GM23338 (cell line): ENCODE measurements around the gene CDC42BPA. TPM values are rescaled to one million over a fixed set of nuclear protein-coding genes. Genes with fewer than 3 reads are reported as not detected.

Experiments used
- ATAC-seq: fragments of 200-7000 bp; cut with Tn5 transposase; 3 replicates; pipeline ENCODE4 v1.9.1; 2020
- DNase-seq: peaks from one replicate; pipeline ENCODE4 v3.0.0-alpha.2; 2015; ENCODE audit warnings: low spot score
- H2AFZ ChIP-seq: fragments of 200-600 bp; sonication (generic); 2 replicates; pipeline ENCODE4 v1.8.0; 2016; ENCODE audit warnings: antibody characterized with exemption, mild to moderate bottlenecking, moderate library complexity
- H3F3A ChIP-seq: fragments of 200-600 bp; sonication (generic); replicated peaks from 2 replicates; pipeline ENCODE4 v1.8.0; 2017; ENCODE audit warnings: antibody characterized with exemption, mixed run types, low read depth
- H3K27ac ChIP-seq: fragments of 200-600 bp; sonication (generic); 2 replicates; pipeline ENCODE4 v1.6.1; 2016; ENCODE audit warnings: low read depth
- H3K27me3 ChIP-seq: fragments of 200-600 bp; sonication (generic); 2 replicates; pipeline ENCODE4 v1.8.0; 2016; ENCODE audit warnings: mild to moderate bottlenecking, mixed run types, moderate library complexity; ENCODE audit not compliant: insufficient read depth
- H3K36me3 ChIP-seq: fragments of 200-600 bp; sonication (generic); 2 replicates; pipeline ENCODE4 v1.8.0; 2016; ENCODE audit warnings: mild to moderate bottlenecking; ENCODE audit not compliant: insufficient read depth
- H3K4me1 ChIP-seq: fragments of 200-600 bp; sonication (generic); 2 replicates; pipeline ENCODE4 v1.8.0; 2016; ENCODE audit warnings: mild to moderate bottlenecking, moderate library complexity; ENCODE audit not compliant: insufficient read depth
- H3K4me2 ChIP-seq: fragments of 200-600 bp; sonication (generic); 2 replicates; pipeline ENCODE4 v1.7.1; 2017; ENCODE audit warnings: mixed run types
- H3K4me3 ChIP-seq: fragments of 200-600 bp; sonication (generic); 2 replicates; pipeline ENCODE4 v1.6.1; 2016; ENCODE audit warnings: mixed run types
- H3K79me2 ChIP-seq: fragments of 200-600 bp; sonication (generic); replicated peaks from 2 replicates; pipeline ENCODE4 v1.8.0; 2017; ENCODE audit warnings: mild to moderate bottlenecking; ENCODE audit not compliant: insufficient read depth
- H3K9me2 ChIP-seq: fragments of 200-600 bp; sonication (generic); 2 replicates; pipeline ENCODE4 v1.8.0; 2017; ENCODE audit not compliant: insufficient read depth
- H4K20me1 ChIP-seq: fragments of 200-600 bp; sonication (generic); replicated peaks from 2 replicates; pipeline ENCODE4 v1.8.0; 2017; ENCODE audit warnings: mild to moderate bottlenecking; ENCODE audit not compliant: insufficient read depth
- H3K27ac Mint-ChIP-seq: 2 replicates; pipeline ENCODE4 v1.8.0; 2020; ENCODE audit warnings: inconsistent platforms, mild to moderate bottlenecking, moderate library complexity, mixed read lengths
- H3K27me3 Mint-ChIP-seq: 3 replicates; pipeline ENCODE4 v1.8.0; 2022; ENCODE audit warnings: low read depth, mild to moderate bottlenecking, moderate library complexity, mixed read lengths, inconsistent platforms; ENCODE audit not compliant: insufficient read depth, poor library complexity
- H3K36me3 Mint-ChIP-seq: 3 replicates; pipeline ENCODE4 v1.8.0; 2021; ENCODE audit warnings: low read depth, mild to moderate bottlenecking, inconsistent platforms, moderate library complexity, mixed read lengths
- H3K4me1 Mint-ChIP-seq: 3 replicates; pipeline ENCODE4 v1.8.0; 2020; ENCODE audit warnings: mild to moderate bottlenecking, inconsistent platforms, mixed read lengths
- H3K4me3 Mint-ChIP-seq: 3 replicates; pipeline ENCODE4 v1.8.0; 2021; ENCODE audit warnings: moderate library complexity, mild to moderate bottlenecking, inconsistent platforms, mixed read lengths
- H3K9me3 Mint-ChIP-seq: 3 replicates; pipeline ENCODE4 v1.8.0; 2020; ENCODE audit warnings: moderate library complexity, mild to moderate bottlenecking, inconsistent platforms, mixed read lengths
- CREB1 ChIP-seq: fragments of 250-450 bp; sonication (Bioruptor Pico); IDR thresholded peaks from 2 replicates; pipeline ENCODE4 v1.5.0; 2020; ENCODE audit warnings: low read depth, mild to moderate bottlenecking, moderate library complexity
- EZH2 ChIP-seq: fragments of 200-600 bp; sonication (generic); IDR thresholded peaks from one replicate; pipeline ENCODE4 v1.8.0; 2017; ENCODE audit warnings: antibody characterized with exemption, mild to moderate bottlenecking, low read depth; ENCODE audit not compliant: unreplicated experiment
- EZH2phosphoT487 ChIP-seq: fragments of 200-600 bp; sonication (generic); IDR thresholded peaks from one replicate; pipeline ENCODE4 v1.8.1; 2018; ENCODE audit warnings: antibody characterized with exemption; ENCODE audit not compliant: unreplicated experiment
- JUNB ChIP-seq: IDR thresholded peaks from one replicate; pipeline ENCODE4 v1.6.1; 2016; ENCODE audit warnings: antibody characterized with exemption; ENCODE audit not compliant: unreplicated experiment
- NANOG ChIP-seq: IDR thresholded peaks from 2 replicates; pipeline ENCODE4 v1.6.1; 2016; ENCODE audit warnings: antibody characterized with exemption, borderline replicate concordance
- POLR2AphosphoS5 ChIP-seq: IDR thresholded peaks from 2 replicates; pipeline ENCODE4 v1.6.1; 2016; ENCODE audit warnings: antibody characterized with exemption, low read depth
- STAT1 ChIP-seq: IDR thresholded peaks from one replicate; pipeline ENCODE4 v1.6.1; 2016; ENCODE audit warnings: antibody characterized with exemption; ENCODE audit not compliant: unreplicated experiment
- ZNF114 ChIP-seq: fragments of 250-450 bp; sonication (Bioruptor Pico); IDR thresholded peaks from 2 replicates; pipeline ENCODE4 v1.5.0; 2020; ENCODE audit warnings: mild to moderate bottlenecking, moderate library complexity
- ZNF331 ChIP-seq: fragments of 250-450 bp; sonication (Bioruptor Pico); IDR thresholded peaks from 2 replicates; pipeline ENCODE4 v1.5.0; 2020; ENCODE audit warnings: low read depth, mild to moderate bottlenecking, moderate library complexity
- ZNF462 ChIP-seq: fragments of 250-450 bp; sonication (Bioruptor Pico); IDR thresholded peaks from 2 replicates; pipeline ENCODE4 v1.5.0; 2020; ENCODE audit warnings: mild to moderate bottlenecking, moderate library complexity
- polyA plus RNA-seq: library from polyadenylated mRNA; unstranded; fragments of >200 nt; fragmentation: Nextera tagmentation; extraction: Ambion mirVana; gene quantifications from 2 replicates; pipeline ENCODE4 v1.2.1, GENCODE V29; 2016
- total RNA-seq: library from RNA; depleted of rRNA; stranded (reverse); fragments of >200 nt; shearing (Covaris generic); gene quantifications from 2 replicates; pipeline ENCODE4 v1.2.3, GENCODE V29; 2014
- TF ChIP-seq, protein P1 (sequence below): IDR thresholded peaks from one replicate; pipeline ENCODE4 v1.6.1; 2018; ENCODE audit warnings: antibody characterized with exemption; ENCODE audit not compliant: unreplicated experiment
- TF ChIP-seq, protein P2 (sequence below): IDR thresholded peaks from 2 replicates; pipeline ENCODE4 v1.6.1; 2016; ENCODE audit warnings: antibody characterized with exemption
- TF ChIP-seq, protein P3 (sequence below), 2 experiments: fragments of 200-600 bp in 1 of 2; sonication (generic) in 1 of 2; conservative IDR thresholded peaks; 2 replicates each; pipeline versions ENCODE4 v1.5.1 to v1.6.1; 2016 to 2017; ENCODE audit warnings: antibody characterized with exemption in 2 of 2, low read depth in 2 of 2, mild to moderate bottlenecking in 2 of 2, moderate library complexity in 1 of 2

CDC42BPA gene
- total and polyA plus RNA-seq, 2 experiments from 2014 or later, result 17.7 to 40.1 TPM

- no peak overlapping the region for H3K27ac ChIP-seq
- no peaks in the 10 kb centered on the region for H3K27me3 ChIP-seq
- peaks cover 5% of the 10 kb centered on the region; the same call in 1 of the 2 replicates for H3K79me2 ChIP-seq
- no peaks in the 10 kb centered on the region for H3K9me2 ChIP-seq
- Mint-ChIP-seq H3K4me3 (no peak overlapping the region), H3K27me3 (no peaks in the 10 kb centered on the region), H3K9me3 (no peaks in the 10 kb centered on the region), H3K27ac (no peak overlapping the region), H3K4me1 (peaks cover 12% of the 10 kb centered on the region), H3K36me3 (no peaks in the 10 kb centered on the region)
- no peaks in the 10 kb centered on the region for H3K36me3 ChIP-seq
- H3K4me2 ChIP-seq, result no peak overlapping the region
- ATAC-seq, result no peak
- H3F3A ChIP-seq, result no peaks in the 10 kb centered on the region
- 0 out of 2 replicates have a peak, but pooled peaks cover 2% of the 10 kb centered on the region for H4K20me1 ChIP-seq
- no peak overlapping the region for H3K4me3 ChIP-seq
- 0 out of 2 replicates have a peak, but pooled peaks cover 8% of the 10 kb centered on the region for H3K4me1 ChIP-seq
- no peak overlapping the region for H2AFZ ChIP-seq
- no peak for DNase-seq
- TF ChIP-seq, protein P1, sequence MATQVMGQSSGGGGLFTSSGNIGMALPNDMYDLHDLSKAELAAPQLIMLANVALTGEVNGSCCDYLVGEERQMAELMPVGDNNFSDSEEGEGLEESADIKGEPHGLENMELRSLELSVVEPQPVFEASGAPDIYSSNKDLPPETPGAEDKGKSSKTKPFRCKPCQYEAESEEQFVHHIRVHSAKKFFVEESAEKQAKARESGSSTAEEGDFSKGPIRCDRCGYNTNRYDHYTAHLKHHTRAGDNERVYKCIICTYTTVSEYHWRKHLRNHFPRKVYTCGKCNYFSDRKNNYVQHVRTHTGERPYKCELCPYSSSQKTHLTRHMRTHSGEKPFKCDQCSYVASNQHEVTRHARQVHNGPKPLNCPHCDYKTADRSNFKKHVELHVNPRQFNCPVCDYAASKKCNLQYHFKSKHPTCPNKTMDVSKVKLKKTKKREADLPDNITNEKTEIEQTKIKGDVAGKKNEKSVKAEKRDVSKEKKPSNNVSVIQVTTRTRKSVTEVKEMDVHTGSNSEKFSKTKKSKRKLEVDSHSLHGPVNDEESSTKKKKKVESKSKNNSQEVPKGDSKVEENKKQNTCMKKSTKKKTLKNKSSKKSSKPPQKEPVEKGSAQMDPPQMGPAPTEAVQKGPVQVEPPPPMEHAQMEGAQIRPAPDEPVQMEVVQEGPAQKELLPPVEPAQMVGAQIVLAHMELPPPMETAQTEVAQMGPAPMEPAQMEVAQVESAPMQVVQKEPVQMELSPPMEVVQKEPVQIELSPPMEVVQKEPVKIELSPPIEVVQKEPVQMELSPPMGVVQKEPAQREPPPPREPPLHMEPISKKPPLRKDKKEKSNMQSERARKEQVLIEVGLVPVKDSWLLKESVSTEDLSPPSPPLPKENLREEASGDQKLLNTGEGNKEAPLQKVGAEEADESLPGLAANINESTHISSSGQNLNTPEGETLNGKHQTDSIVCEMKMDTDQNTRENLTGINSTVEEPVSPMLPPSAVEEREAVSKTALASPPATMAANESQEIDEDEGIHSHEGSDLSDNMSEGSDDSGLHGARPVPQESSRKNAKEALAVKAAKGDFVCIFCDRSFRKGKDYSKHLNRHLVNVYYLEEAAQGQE, result no peak
- TF ChIP-seq, protein P2, sequence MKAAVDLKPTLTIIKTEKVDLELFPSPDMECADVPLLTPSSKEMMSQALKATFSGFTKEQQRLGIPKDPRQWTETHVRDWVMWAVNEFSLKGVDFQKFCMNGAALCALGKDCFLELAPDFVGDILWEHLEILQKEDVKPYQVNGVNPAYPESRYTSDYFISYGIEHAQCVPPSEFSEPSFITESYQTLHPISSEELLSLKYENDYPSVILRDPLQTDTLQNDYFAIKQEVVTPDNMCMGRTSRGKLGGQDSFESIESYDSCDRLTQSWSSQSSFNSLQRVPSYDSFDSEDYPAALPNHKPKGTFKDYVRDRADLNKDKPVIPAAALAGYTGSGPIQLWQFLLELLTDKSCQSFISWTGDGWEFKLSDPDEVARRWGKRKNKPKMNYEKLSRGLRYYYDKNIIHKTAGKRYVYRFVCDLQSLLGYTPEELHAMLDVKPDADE, result no peak
- TF ChIP-seq ZNF462 (CRISPR knock-in tag), result no peak
- no peak for TF ChIP-seq STAT1
- TF ChIP-seq ZNF331, result no peak
- TF ChIP-seq NANOG, result no peak
- no peak for TF ChIP-seq CREB1 (CRISPR knock-in tag)
- no peak for TF ChIP-seq POLR2AphosphoS5
- no peak for TF ChIP-seq EZH2phosphoT487
- no peak for TF ChIP-seq JUNB
- no peak for TF ChIP-seq ZNF114 (CRISPR knock-in tag)
- TF ChIP-seq, protein P3, sequence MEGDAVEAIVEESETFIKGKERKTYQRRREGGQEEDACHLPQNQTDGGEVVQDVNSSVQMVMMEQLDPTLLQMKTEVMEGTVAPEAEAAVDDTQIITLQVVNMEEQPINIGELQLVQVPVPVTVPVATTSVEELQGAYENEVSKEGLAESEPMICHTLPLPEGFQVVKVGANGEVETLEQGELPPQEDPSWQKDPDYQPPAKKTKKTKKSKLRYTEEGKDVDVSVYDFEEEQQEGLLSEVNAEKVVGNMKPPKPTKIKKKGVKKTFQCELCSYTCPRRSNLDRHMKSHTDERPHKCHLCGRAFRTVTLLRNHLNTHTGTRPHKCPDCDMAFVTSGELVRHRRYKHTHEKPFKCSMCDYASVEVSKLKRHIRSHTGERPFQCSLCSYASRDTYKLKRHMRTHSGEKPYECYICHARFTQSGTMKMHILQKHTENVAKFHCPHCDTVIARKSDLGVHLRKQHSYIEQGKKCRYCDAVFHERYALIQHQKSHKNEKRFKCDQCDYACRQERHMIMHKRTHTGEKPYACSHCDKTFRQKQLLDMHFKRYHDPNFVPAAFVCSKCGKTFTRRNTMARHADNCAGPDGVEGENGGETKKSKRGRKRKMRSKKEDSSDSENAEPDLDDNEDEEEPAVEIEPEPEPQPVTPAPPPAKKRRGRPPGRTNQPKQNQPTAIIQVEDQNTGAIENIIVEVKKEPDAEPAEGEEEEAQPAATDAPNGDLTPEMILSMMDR (conservative IDR thresholded peaks at IDR 0.05; ENCODE audit: low read depth in 2 of 2), result no peak
- TF ChIP-seq EZH2, result no peak
Measured at GRCh38 chr1:227170361-227171166, 147.7 kb downstream of the CDC42BPA start.
